HepG2 (cell line): ENCODE data around the gene PIEZO1. TPM values are rescaled to one million over a fixed set of nuclear protein-coding genes. Genes with fewer than 3 reads are reported as not detected.
A peak's percentile ranks its signal among the peaks of the same experiment; 100 is the strongest.

Source experiments
- ARID3A ChIP-seq: IDR thresholded peaks from 2 replicates; pipeline ENCODE4 v1.6.1; 2012; ENCODE audit warnings: low read depth, low read length, improper control_type of control experiment
- CCAR2 ChIP-seq: fragments of 200-400 bp; formaldehyde crosslinking; optimal IDR thresholded peaks from 2 replicates; pipeline ENCODE3; 2018; ENCODE audit warnings: low read depth, mild to moderate bottlenecking, low read length, moderate library complexity
- CREM ChIP-seq, 2 experiments: sonication (generic) in 1 of 2; formaldehyde crosslinking in 1 of 2; IDR thresholded peaks; 2 replicates each; pipeline versions ENCODE4 v1.4.0 to v1.6.1; 2016 to 2020; ENCODE audit warnings: antibody characterized with exemption in 1 of 2, mild to moderate bottlenecking in 1 of 2, missing genetic modification reagents in 1 of 2
- E2F2 ChIP-seq: sonication (generic); formaldehyde crosslinking; IDR thresholded peaks from 2 replicates; pipeline ENCODE4 v1.4.0; 2020; ENCODE audit warnings: missing genetic modification reagents, borderline replicate concordance
- IRF1 ChIP-seq: sonication (generic); formaldehyde crosslinking; IDR thresholded peaks from 2 replicates; pipeline ENCODE4 v1.4.0; 2020; ENCODE audit warnings: low read depth, mild to moderate bottlenecking, missing genetic modification reagents
- MAF1 ChIP-seq: sonication (generic); formaldehyde crosslinking; IDR thresholded peaks from 2 replicates; pipeline ENCODE4 v1.5.0; 2020; ENCODE audit warnings: missing genetic modification reagents, borderline replicate concordance
- TCF7L2 ChIP-seq: IDR thresholded peaks from 2 replicates; pipeline ENCODE4 v1.6.1; 2011; ENCODE audit warnings: mild to moderate bottlenecking, low read depth, low read length, moderate library complexity
- THAP9 ChIP-seq: sonication (generic); formaldehyde crosslinking; IDR thresholded peaks from 2 replicates; pipeline ENCODE4; 2020; ENCODE audit warnings: missing genetic modification reagents, mild to moderate bottlenecking, borderline replicate concordance
- THRA ChIP-seq: sonication (generic); formaldehyde crosslinking; IDR thresholded peaks from 2 replicates; pipeline ENCODE4 v1.4.0; 2020; ENCODE audit warnings: missing genetic modification reagents, borderline replicate concordance
- ZKSCAN1 ChIP-seq: fragments of 150-350 bp; IDR thresholded peaks from 2 replicates; pipeline ENCODE4 v1.6.1; 2014; ENCODE audit warnings: low read length
- ZNF276 ChIP-seq: sonication (generic); formaldehyde crosslinking; IDR thresholded peaks from 2 replicates; pipeline ENCODE4 v1.4.0; 2020; ENCODE audit warnings: mild to moderate bottlenecking, low read depth, missing genetic modification reagents
- ZNF563 ChIP-seq: sonication (generic); formaldehyde crosslinking; IDR thresholded peaks from 2 replicates; pipeline ENCODE4 v1.8.0; 2022; ENCODE audit warnings: mild to moderate bottlenecking, moderate library complexity, missing genetic modification reagents
- ZNF574 ChIP-seq: sonication (generic); formaldehyde crosslinking; IDR thresholded peaks from 2 replicates; pipeline ENCODE4 v1.4.0; 2020; ENCODE audit warnings: missing genetic modification reagents
- ZNF589 ChIP-seq: sonication (generic); formaldehyde crosslinking; conservative IDR thresholded peaks from 2 replicates; pipeline ENCODE4 v1.8.0; 2022; ENCODE audit warnings: mild to moderate bottlenecking, moderate library complexity, missing genetic modification reagents
- polyA plus RNA-seq, 8 experiments: library from polyadenylated mRNA; depleted of rRNA in 3 of 8; stranded (reverse) in 7 of 8; unstranded in 1 of 8; fragments of >200 nt; fragmentation: Illumina TruSeq in 4 of 8; extraction: Trizol in 4 of 8; gene quantifications; 2 replicates each; pipeline versions ENCODE4 v1.2.1 to v1.2.3, GENCODE V29; 2011 to 2016; ENCODE audit warnings: low read depth in 4 of 8, missing spikeins in 1 of 8, mixed read lengths in 1 of 8; ENCODE audit not compliant: insufficient read depth in 1 of 8
- total RNA-seq, 5 experiments: library from RNA; depleted of rRNA; stranded (reverse); fragments of >200 nt; fragmentation: Illumina TruSeq; extraction: Trizol; gene quantifications; 2 replicates each; pipeline ENCODE4 v1.2.3, GENCODE V29; 2016; ENCODE audit warnings: low read depth in 1 of 5

PIEZO1 gene
- total and polyA plus RNA-seq, 2 of the 13 experiments (the other 11 are each of a cell fraction or from before 2014, with no cell fraction given): 67.9 to 85.0 TPM

- TF ChIP-seq ZNF276 (peak; percentile 69), THAP9 (CRISPR knock-in tag) (no peak), MAF1 (CRISPR knock-in tag) (no peak; the same call in 1 of the 2 replicates), CREM (IDR thresholded peaks at IDR 0.05) (no peak), CREM (CRISPR knock-in tag; IDR thresholded peaks at IDR 0.05) (no peak), ARID3A (no peak), ZNF589 (no peak), E2F2 (CRISPR knock-in tag) (peak; percentile 94; the same call in 1 of the 2 replicates), IRF1 (CRISPR knock-in tag) (no peak), ZNF574 (peak; percentile 81), ZNF563 (peak; percentile 87), CCAR2 (no peak), THRA (CRISPR knock-in tag) (no peak; the same call in 1 of the 2 replicates), ZKSCAN1 (no peak), TCF7L2 (no peak)
These were observed 18.4 kb upstream of the PIEZO1 start, which contains the start of gene CDT1 (continued) for GRCh38 chr16:88803264-88803987.
